Esophagus squamous epithelium (tissue), 4 donors: Measurements from ENCODE around the gene TERT.

ENCODE experiments used
- CTCF ChIP-seq, 6 experiments: fragments of 450-650 bp in 4 of 6; fragments of 200-600 bp in 2 of 6; sonication (generic) in 2 of 6; IDR thresholded peaks; one replicate each; pipeline ENCODE4 v1.5.1; 2016 to 2019; ENCODE audit warnings: antibody characterized with exemption in 6 of 6, mild to moderate bottlenecking in 4 of 6, moderate library complexity in 4 of 6
- POLR2A ChIP-seq, 4 donors: fragments of 450-650 bp; IDR thresholded peaks; one replicate each; pipeline ENCODE4 v1.6.1; 2017; ENCODE audit warnings: antibody characterized with exemption in 4 of 4, mild to moderate bottlenecking in 4 of 4, moderate library complexity in 3 of 4

- TF ChIP-seq CTCF (IDR thresholded peaks at IDR 0.05): no peak
- no peak for TF ChIP-seq POLR2A (IDR thresholded peaks at IDR 0.05)
Observed at GRCh38 chr5:1256776-1257175, 38.1 kb downstream of the TERT start.
